Dermis blood vessel endothelial cell (primary cell): Measurements from ENCODE around the gene BHLHE41. TPM values are rescaled to one million over a fixed set of nuclear protein-coding genes. Genes with fewer than 3 reads are reported as not detected.

Experiments used
- DNase-seq: peaks from one replicate; pipeline ENCODE4 v3.0.0; 2010
- total RNA-seq: library from RNA; depleted of rRNA; stranded (reverse); fragments of >200 nt; gene quantifications from 2 replicates; pipeline ENCODE4 v1.2.3, GENCODE V29; 2014

BHLHE41 gene
- total RNA-seq, 1 donor from 2014 or later: 0.85 TPM

GRCh38 chr12:26113853-26114719 is 10.8 kb downstream of the BHLHE41 start:
- peak; percentile 93 for DNase-seq

- no peak for DNase-seq
Measured at GRCh38 chr12:26113181-26113654, 11.6 kb downstream of the BHLHE41 start.

- DNase-seq: no peak
Measured at GRCh38 chr12:26112703-26113147, 12.1 kb downstream of the BHLHE41 start.

- DNase-seq: no peak
Measured at GRCh38 chr12:26112232-26112631, 12.6 kb downstream of the BHLHE41 start.

- DNase-seq: no peak
Measured at GRCh38 chr12:26109343-26109881, 15.4 kb downstream of the BHLHE41 start.

GRCh38 chr12:26108915-26109314 is 15.9 kb downstream of the BHLHE41 start:
- no peak for DNase-seq

GRCh38 chr12:26106347-26106746 is 18.5 kb downstream of the BHLHE41 start:
- no peak for DNase-seq

- DNase-seq: peak; percentile 72
Measured at GRCh38 chr12:26102953-26103352, 21.9 kb downstream of the BHLHE41 start.

- DNase-seq: no peak
Measured at GRCh38 chr12:26101763-26102162, 23.1 kb downstream of the BHLHE41 start.

GRCh38 chr12:26101350-26101734 is 23.5 kb downstream of the BHLHE41 start:
- no peak for DNase-seq

GRCh38 chr12:26100666-26101349 is 24.0 kb downstream of the BHLHE41 start:
- DNase-seq: no peak

GRCh38 chr12:26097046-26097878 is 27.6 kb downstream of the BHLHE41 start:
- peak; percentile 84 for DNase-seq

- no peak for DNase-seq
Measured at GRCh38 chr12:26096036-26096435, 28.8 kb downstream of the BHLHE41 start.

GRCh38 chr12:26095186-26095585 is 29.7 kb downstream of the BHLHE41 start:
- no peak for DNase-seq

GRCh38 chr12:26092346-26093105 is 32.3 kb downstream of the BHLHE41 start:
- DNase-seq: no peak

- DNase-seq: no peak
Measured at GRCh38 chr12:26091822-26092221, 33.0 kb downstream of the BHLHE41 start.

- no peak for DNase-seq
Measured at GRCh38 chr12:26090836-26091510, 33.9 kb downstream of the BHLHE41 start.

- no peak for DNase-seq
Measured at GRCh38 chr12:26088998-26089397, 35.8 kb downstream of the BHLHE41 start.

- DNase-seq: no peak
Measured at GRCh38 chr12:26086936-26087335, 37.9 kb downstream of the BHLHE41 start.

- DNase-seq: no peak
Measured at GRCh38 chr12:26080911-26081310, 43.9 kb downstream of the BHLHE41 start.
